K562 (cell line): Measurements from ENCODE around the gene SEC16A. TPM values are rescaled to one million over a fixed set of nuclear protein-coding genes. Genes with fewer than 3 reads are reported as not detected.
A peak's percentile ranks its signal among the peaks of the same experiment; 100 is the strongest.

Source experiments
- EP400 ChIP-seq: fragments of 450-650 bp; IDR thresholded peaks from 2 replicates; pipeline ENCODE4 v1.6.1; 2017; ENCODE audit warnings: antibody characterized with exemption, mild to moderate bottlenecking, moderate library complexity
- HDAC1 ChIP-seq, 2 experiments: fragments of 450-650 bp; IDR thresholded peaks; 2 replicates each; pipeline ENCODE4 v1.6.1; 2016 to 2017; ENCODE audit warnings: inconsistent platforms in 1 of 2, mild to moderate bottlenecking in 1 of 2, moderate library complexity in 1 of 2
- HDAC2 ChIP-seq: fragments of 450-650 bp; IDR thresholded peaks from 2 replicates; pipeline ENCODE4 v1.6.1; 2016; ENCODE audit warnings: mild to moderate bottlenecking
- HMGN3 ChIP-seq: IDR thresholded peaks from 2 replicates; pipeline ENCODE4 v1.6.1; 2011; ENCODE audit warnings: borderline replicate concordance, low read depth, mild to moderate bottlenecking, mixed read lengths, low read length; ENCODE audit not compliant: insufficient read length; ENCODE audit errors: extremely low read depth
- RBBP5 ChIP-seq: fragments of 200-600 bp; sonication (generic); IDR thresholded peaks from 2 replicates; pipeline ENCODE4 v1.6.1; 2012; ENCODE audit warnings: borderline replicate concordance, mild to moderate bottlenecking, low read length, control low read depth, inconsistent platforms; ENCODE audit not compliant: insufficient read depth, poor library complexity, severe bottlenecking
- RBFOX2 ChIP-seq: fragments of 200-400 bp; formaldehyde crosslinking; IDR thresholded peaks from 2 replicates; pipeline ENCODE4 v1.6.1; 2017; ENCODE audit warnings: low read depth, mild to moderate bottlenecking, low read length, moderate library complexity
- ZNF124 ChIP-seq: sonication (generic); formaldehyde crosslinking; IDR thresholded peaks from 2 replicates; pipeline ENCODE4 v1.8.1; 2022; ENCODE audit warnings: missing genetic modification reagents
- ZNF76 ChIP-seq: fragments of 250-450 bp; sonication (Bioruptor Pico); IDR thresholded peaks from 2 replicates; pipeline ENCODE4 v1.4.0; 2020; ENCODE audit warnings: mild to moderate bottlenecking, moderate library complexity, borderline replicate concordance
- polyA plus RNA-seq, 8 experiments: library from polyadenylated mRNA; depleted of rRNA in 4 of 8; stranded (reverse) in 5 of 8; unstranded in 3 of 8; fragments of >200 nt; fragmentation: Nextera tagmentation in 2 of 8; fragmentation: Illumina TruSeq in 1 of 8; extraction: Ambion mirVana in 2 of 8; extraction: Trizol in 1 of 8; gene quantifications; 2 replicates each; pipeline versions ENCODE4 v1.2.1 to v1.2.3, GENCODE V29; 2011 to 2014; ENCODE audit warnings: inconsistent platforms in 1 of 8, missing spikeins in 1 of 8
- total RNA-seq, 7 experiments: library from RNA; depleted of rRNA in 6 of 7; stranded (reverse); fragments of >200 nt in 6 of 7; fragmentation: Illumina TruSeq in 2 of 7; extraction: Trizol in 2 of 7; gene quantifications; 2 replicates each; pipeline versions ENCODE4 v1.2.1 to v1.2.3, GENCODE V29; 2011 to 2021; ENCODE audit warnings: low replicate concordance in 1 of 7
- TF ChIP-seq, protein P1 (sequence below): fragments of 450-650 bp; IDR thresholded peaks from 2 replicates; pipeline ENCODE4 v1.6.1; 2017; ENCODE audit warnings: mild to moderate bottlenecking, moderate library complexity
- TF ChIP-seq, protein P2 (sequence below), 2 experiments: IDR thresholded peaks; 2 replicates each; pipeline ENCODE4 v1.6.1; 2011; ENCODE audit warnings: borderline replicate concordance in 1 of 2, control low read depth in 1 of 2, low read depth in 1 of 2, low read length in 1 of 2, mild to moderate bottlenecking in 1 of 2, mixed read lengths in 1 of 2, moderate library complexity in 1 of 2; ENCODE audit not compliant: insufficient read depth in 1 of 2, insufficient read length in 1 of 2, poor library complexity in 1 of 2, severe bottlenecking in 1 of 2; ENCODE audit errors: extremely low read depth in 1 of 2
- TF ChIP-seq, protein P3 (sequence below): sonication (generic); formaldehyde crosslinking; IDR thresholded peaks from 2 replicates; pipeline ENCODE4 v1.9.0; 2022; ENCODE audit warnings: mild to moderate bottlenecking, missing genetic modification reagents
- TF ChIP-seq, protein P4 (sequence below), 2 experiments: fragments of 450-650 bp in 1 of 2; sonication (generic) in 1 of 2; formaldehyde crosslinking in 1 of 2; IDR thresholded peaks; 2 replicates each; pipeline versions ENCODE4 v1.7.1 to v1.9.0; 2016 to 2022; ENCODE audit warnings: inconsistent platforms in 1 of 2, mild to moderate bottlenecking in 1 of 2, missing genetic modification reagents in 1 of 2

Gene SEC16A
- total and polyA plus RNA-seq, 9 of the 15 experiments (the other 6 are each of a cell fraction or from before 2014, with no cell fraction given) = 8.3 to 62.8 (median 14.0) TPM

DNA sequence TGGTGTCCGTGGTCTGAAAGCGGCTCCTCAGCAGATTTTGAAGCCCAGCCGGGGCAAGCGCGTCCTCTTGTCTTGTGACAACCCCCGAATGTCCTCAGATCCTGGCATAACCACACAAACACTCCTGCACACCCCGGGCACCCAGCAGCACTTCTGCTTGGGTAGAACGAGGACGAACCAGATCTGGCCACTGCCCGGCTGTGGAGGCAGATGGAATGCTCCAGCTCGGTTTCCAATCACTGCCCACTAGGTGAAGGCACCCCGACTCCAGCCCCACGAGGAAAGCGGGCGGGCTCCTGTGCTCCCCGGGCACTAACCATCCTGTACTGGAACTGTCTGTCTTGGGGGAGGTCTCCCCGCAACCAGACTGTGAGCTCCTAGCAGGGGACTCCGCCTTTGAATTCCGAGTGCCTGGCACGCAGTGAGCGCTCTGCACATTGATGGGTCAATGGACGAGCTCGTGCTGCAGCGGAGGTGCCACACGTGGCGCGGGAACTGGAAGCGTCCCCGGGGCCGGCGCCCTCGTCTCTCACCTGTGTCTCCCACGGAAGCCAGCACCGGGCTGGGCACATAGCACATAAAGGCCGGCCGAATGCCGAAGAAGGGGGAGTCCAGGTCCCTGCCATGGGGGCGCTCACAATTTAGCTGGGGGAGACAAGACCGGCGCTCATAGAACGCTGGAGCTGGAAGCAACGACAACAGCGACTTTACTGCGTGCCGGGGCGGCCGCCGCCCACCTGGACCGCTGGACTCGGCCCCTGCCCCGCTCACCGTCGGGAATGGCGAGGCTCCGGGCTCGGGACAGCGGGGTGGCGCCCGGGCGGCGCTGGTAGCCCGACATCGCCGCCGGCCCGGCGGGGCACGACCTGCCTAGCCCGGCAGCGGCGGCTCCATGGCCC is 73.0 kb downstream of the SEC16A start (continued):
- TF ChIP-seq RBFOX2 (peak; percentile 84), ZNF76 (no peak), ZNF124 (CRISPR knock-in tag) (0 out of 2 replicates have a peak, but pooled peaks have one; percentile 38), RBBP5 (peak; percentile 17), HMGN3 (peak; percentile 15), EP400 (no peak; the same call in none of the 2 replicates), HDAC2 (0 out of 2 replicates have a peak, but pooled peaks have one; percentile 46), HDAC1 (IDR thresholded peaks at IDR 0.05) (peak in 1 of 2 experiments; percentile 64; a peak in 2 of 4 replicates)
- TF ChIP-seq, protein P1, sequence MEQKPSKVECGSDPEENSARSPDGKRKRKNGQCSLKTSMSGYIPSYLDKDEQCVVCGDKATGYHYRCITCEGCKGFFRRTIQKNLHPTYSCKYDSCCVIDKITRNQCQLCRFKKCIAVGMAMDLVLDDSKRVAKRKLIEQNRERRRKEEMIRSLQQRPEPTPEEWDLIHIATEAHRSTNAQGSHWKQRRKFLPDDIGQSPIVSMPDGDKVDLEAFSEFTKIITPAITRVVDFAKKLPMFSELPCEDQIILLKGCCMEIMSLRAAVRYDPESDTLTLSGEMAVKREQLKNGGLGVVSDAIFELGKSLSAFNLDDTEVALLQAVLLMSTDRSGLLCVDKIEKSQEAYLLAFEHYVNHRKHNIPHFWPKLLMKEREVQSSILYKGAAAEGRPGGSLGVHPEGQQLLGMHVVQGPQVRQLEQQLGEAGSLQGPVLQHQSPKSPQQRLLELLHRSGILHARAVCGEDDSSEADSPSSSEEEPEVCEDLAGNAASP = no peak
- TF ChIP-seq, protein P2, sequence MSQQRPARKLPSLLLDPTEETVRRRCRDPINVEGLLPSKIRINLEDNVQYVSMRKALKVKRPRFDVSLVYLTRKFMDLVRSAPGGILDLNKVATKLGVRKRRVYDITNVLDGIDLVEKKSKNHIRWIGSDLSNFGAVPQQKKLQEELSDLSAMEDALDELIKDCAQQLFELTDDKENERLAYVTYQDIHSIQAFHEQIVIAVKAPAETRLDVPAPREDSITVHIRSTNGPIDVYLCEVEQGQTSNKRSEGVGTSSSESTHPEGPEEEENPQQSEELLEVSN (IDR thresholded peaks at IDR 0.05; ENCODE audit: borderline replicate concordance in 1 of 2, extremely low read depth in 1 of 2, insufficient read depth in 1 of 2, insufficient read length in 1 of 2, low read depth in 1 of 2, low read length in 1 of 2, poor library complexity in 1 of 2, severe bottlenecking in 1 of 2) = peak; percentile 81 to 83
- TF ChIP-seq, protein P3, sequence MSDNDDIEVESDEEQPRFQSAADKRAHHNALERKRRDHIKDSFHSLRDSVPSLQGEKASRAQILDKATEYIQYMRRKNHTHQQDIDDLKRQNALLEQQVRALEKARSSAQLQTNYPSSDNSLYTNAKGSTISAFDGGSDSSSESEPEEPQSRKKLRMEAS (CRISPR knock-in tag) = peak; percentile 80
- TF ChIP-seq, protein P4, sequence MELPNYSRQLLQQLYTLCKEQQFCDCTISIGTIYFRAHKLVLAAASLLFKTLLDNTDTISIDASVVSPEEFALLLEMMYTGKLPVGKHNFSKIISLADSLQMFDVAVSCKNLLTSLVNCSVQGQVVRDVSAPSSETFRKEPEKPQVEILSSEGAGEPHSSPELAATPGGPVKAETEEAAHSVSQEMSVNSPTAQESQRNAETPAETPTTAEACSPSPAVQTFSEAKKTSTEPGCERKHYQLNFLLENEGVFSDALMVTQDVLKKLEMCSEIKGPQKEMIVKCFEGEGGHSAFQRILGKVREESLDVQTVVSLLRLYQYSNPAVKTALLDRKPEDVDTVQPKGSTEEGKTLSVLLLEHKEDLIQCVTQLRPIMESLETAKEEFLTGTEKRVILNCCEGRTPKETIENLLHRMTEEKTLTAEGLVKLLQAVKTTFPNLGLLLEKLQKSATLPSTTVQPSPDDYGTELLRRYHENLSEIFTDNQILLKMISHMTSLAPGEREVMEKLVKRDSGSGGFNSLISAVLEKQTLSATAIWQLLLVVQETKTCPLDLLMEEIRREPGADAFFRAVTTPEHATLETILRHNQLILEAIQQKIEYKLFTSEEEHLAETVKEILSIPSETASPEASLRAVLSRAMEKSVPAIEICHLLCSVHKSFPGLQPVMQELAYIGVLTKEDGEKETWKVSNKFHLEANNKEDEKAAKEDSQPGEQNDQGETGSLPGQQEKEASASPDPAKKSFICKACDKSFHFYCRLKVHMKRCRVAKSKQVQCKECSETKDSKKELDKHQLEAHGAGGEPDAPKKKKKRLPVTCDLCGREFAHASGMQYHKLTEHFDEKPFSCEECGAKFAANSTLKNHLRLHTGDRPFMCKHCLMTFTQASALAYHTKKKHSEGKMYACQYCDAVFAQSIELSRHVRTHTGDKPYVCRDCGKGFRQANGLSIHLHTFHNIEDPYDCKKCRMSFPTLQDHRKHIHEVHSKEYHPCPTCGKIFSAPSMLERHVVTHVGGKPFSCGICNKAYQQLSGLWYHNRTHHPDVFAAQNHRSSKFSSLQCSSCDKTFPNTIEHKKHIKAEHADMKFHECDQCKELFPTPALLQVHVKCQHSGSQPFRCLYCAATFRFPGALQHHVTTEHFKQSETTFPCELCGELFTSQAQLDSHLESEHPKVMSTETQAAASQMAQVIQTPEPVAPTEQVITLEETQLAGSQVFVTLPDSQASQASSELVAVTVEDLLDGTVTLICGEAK (IDR thresholded peaks at IDR 0.05) = 0 out of 2 replicates have a peak, but pooled peaks have one; percentile 28
- TF ChIP-seq, protein P4 (CRISPR knock-in tag; IDR thresholded peaks at IDR 0.05) = no peak
